ENCODE results near the gene GJC1.
A peak's percentile ranks its signal among the peaks of the same experiment; 100 is the strongest.
"Not testable (repeated sequence)": the region's sequence is repeated elsewhere in the genome, so short reads cannot be mapped to it uniquely, and the experiment has no call there.

GJC1 gene

GRCh38 chr17:44844390-44844830, 14.3 kb upstream of the GJC1 start:
- peak; percentile 24 for DNase-seq (ENCODE audit: low read depth, low spot score)

GRCh38 chr17:44842748-44843147, 12.7 kb upstream of the GJC1 start:
- peak; percentile 69 for DNase-seq (ENCODE audit: low read depth, low spot score)

- DNase-seq (ENCODE audit: low read depth, low spot score) = no peak
These were observed 10.8 kb upstream of the GJC1 start for GRCh38 chr17:44840936-44841335.

GRCh38 chr17:44840274-44840673, 10.2 kb upstream of the GJC1 start:
- no peak for DNase-seq (ENCODE audit: low read depth, low spot score)

GRCh38 chr17:44837196-44837595, 7.1 kb upstream of the GJC1 start:
- no peak for DNase-seq (ENCODE audit: low read depth, low spot score)

- DNase-seq (ENCODE audit: low read depth, low spot score) = peak; percentile 84
These were observed 2.7 kb upstream of the GJC1 start for GRCh38 chr17:44832805-44833204.

GRCh38 chr17:44831371-44831770, 1.3 kb upstream of the GJC1 start:
- DNase-seq (ENCODE audit: low read depth, low spot score) = peak; percentile 39

- peak; percentile 53 for DNase-seq (ENCODE audit: low read depth, low spot score)
These were observed 537 bp upstream of the GJC1 start for GRCh38 chr17:44830359-44831288.

- no peak for DNase-seq (ENCODE audit: low read depth, low spot score)
These were observed 1.1 kb downstream of the GJC1 start for GRCh38 chr17:44828919-44829522.

- DNase-seq (ENCODE audit: low read depth, low spot score) = no peak
These were observed 2.2 kb downstream of the GJC1 start for GRCh38 chr17:44827863-44828262.

- no peak for DNase-seq (ENCODE audit: low read depth, low spot score)
These were observed 3.8 kb downstream of the GJC1 start for GRCh38 chr17:44826123-44826790.

- peak; percentile 16 for DNase-seq (ENCODE audit: low read depth, low spot score)
These were observed 4.9 kb downstream of the GJC1 start for GRCh38 chr17:44825236-44825635.

GRCh38 chr17:44820631-44821212, 9.4 kb downstream of the GJC1 start:
- no peak for DNase-seq (ENCODE audit: low read depth, low spot score)

- DNase-seq (ENCODE audit: low read depth, low spot score) = not testable (repeated sequence)
These were observed 11.6 kb downstream of the GJC1 start for GRCh38 chr17:44818508-44818907.

- DNase-seq (ENCODE audit: low read depth, low spot score) = no peak
These were observed 17.8 kb downstream of the GJC1 start for GRCh38 chr17:44812263-44812662.

GRCh38 chr17:44808656-44809388, 21.3 kb downstream of the GJC1 start:
- DNase-seq (ENCODE audit: low read depth, low spot score) = not testable (repeated sequence)

- no peak for DNase-seq (ENCODE audit: low read depth, low spot score)
These were observed 21.9 kb downstream of the GJC1 start for GRCh38 chr17:44808156-44808555.

- DNase-seq (ENCODE audit: low read depth, low spot score) = no peak
These were observed 22.3 kb downstream of the GJC1 start for GRCh38 chr17:44807817-44808155.

GRCh38 chr17:44807093-44807816, 22.8 kb downstream of the GJC1 start:
- no peak for DNase-seq (ENCODE audit: low read depth, low spot score)

- DNase-seq (ENCODE audit: low read depth, low spot score) = no peak
These were observed 25.6 kb downstream of the GJC1 start for GRCh38 chr17:44804302-44805089.
